NCI-H345 (cell line): ENCODE results near the gene ITGB4.
A peak's percentile ranks its signal among the peaks of the same experiment; 100 is the strongest.
"Not testable (repeated sequence)": the region's sequence is repeated elsewhere in the genome, so short reads cannot be mapped to it uniquely, and the experiment has no call there.

Source experiments
- DNase-seq: peaks from one replicate; lab custom pipeline; 2025; lab: John Stamatoyannopoulos, UW

The ITGB4 gene

DNA sequence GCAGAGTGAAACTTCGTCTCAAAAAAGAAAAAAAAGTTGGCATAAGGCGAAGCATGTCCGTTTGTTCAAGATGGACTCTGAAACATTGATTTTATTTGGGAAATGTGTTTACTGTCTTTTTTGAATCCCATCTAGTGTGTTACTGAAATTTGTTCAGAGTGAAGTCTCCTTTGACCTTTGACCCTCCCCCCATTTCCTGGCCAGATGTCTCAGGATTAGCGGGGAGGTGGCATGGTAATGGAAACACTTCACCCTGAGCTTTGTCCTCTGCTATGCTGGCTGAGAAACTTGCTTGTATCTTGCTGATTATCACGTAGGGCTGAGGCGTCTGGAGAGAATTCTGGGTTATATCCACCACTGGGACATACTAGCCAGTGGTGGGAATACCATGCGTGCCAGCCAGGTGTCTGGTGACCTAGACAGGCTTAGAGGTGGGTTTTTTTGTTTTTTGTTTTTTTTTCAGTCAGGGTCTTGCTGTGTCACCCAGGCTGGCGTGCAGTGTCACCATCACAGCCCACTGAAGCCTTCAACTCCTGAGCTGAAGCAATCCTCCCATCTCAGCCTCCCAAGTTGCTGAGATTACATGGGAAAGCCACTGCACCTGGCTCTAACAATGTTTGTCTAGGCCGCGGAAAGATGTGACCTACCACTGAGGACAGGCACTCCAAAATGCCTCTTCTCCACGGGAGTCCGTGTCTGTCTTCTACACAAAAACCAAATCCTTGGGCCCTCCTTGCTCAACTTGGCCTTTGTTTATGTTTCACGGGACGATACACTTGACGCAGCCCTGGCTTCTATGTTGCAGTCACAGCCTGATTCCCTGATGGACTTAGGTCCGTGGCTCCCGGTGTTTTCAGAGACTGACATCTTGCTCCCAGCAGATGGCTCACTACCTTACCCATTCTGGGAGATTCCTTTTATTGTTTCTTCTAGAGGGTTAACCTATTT, 50.3 kb downstream of the ITGB4 start:
- DNase-seq, result no peak

DNA sequence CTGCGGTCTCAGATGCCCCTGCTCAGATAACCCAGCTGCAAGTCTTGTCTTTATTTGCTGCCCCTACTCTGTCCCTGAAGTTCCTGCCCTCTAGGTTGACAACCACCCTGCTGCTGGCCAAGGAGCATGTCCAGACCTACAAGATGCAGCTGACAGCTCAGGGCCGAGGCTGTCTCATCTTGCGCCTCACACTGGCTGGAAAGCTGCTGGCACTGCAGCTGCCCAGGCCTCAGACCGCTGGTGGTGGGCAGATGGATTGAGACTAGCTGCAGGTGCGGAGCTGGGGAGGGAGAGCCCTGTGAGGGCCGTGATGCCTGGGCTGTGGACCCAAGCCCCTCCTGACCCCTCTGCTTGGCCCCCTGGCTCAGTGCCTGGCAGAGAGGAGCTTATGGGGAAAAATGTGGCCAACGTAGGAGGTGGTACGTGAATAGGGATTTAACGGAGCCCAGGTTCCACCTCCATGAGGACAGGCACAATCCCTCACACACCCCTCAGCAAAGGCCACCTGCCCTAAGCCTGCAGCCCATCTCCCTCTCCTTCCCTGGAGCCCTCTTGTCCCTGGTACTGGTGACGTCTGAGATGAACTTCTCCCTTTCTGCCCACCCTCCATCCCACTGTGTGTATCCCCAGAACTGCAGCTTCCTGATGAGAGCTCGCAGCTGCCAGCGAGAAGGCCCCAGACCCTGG, 52.0 kb downstream of the ITGB4 start:
- DNase-seq, result no peak

DNA sequence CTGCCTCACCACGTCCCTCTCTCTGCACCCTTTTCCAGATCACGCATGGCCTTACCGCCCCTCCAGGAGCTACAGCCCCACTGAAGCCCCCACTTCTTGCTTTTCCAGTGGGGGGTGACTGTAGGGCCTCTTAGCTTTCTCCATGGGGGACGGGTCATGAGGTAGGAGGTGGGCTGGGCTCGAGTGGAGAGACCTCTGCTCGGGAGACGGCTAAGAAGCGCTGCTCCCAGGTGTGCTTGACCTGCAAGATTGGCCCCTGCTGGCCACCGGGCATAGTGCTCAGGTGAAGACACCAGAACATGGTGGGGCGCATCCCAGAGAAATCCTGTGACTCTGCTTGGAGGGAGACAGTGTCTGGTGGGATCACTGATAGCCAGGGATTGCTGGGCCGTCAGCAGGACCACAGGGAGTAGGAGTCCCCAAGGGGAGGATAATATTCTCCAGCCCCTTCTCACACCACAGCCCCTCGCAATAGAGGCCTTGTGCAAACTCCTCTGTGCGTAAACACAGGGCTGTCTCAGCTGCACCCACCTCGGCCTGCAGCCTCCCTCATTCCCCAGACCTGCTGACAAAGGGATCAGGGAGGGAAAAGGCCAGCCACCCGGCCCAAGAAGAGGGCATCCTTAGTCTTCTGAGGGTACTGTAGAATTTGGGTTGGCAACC, 52.7 kb downstream of the ITGB4 start:
- DNase-seq, result no peak

DNA sequence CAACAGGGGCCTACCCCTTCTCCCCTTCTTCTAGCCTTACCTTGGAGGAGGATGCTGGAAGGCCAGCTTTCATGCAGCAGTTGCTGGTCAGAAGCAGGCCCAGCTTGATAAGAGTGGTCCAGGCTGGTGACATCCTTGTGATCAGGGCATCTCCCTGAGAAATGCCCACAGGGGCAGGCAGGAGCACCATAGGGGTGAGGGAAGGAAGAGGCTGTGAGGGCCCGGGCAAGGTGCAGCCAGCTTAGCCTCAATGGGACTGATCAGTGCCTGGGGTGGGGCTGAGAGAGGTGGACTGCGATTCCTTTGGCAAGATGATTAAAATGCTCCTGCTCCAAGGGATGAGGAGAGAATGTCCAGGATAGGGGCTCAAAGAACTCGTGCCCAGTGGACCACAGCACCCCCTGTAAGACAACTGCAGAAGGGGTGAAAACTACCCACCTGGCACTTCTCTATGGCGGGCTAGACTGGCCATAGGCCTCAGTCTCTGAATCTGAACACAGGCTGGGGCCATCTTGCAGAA, 53.3 kb downstream of the ITGB4 start:
- DNase-seq, result no peak

DNA sequence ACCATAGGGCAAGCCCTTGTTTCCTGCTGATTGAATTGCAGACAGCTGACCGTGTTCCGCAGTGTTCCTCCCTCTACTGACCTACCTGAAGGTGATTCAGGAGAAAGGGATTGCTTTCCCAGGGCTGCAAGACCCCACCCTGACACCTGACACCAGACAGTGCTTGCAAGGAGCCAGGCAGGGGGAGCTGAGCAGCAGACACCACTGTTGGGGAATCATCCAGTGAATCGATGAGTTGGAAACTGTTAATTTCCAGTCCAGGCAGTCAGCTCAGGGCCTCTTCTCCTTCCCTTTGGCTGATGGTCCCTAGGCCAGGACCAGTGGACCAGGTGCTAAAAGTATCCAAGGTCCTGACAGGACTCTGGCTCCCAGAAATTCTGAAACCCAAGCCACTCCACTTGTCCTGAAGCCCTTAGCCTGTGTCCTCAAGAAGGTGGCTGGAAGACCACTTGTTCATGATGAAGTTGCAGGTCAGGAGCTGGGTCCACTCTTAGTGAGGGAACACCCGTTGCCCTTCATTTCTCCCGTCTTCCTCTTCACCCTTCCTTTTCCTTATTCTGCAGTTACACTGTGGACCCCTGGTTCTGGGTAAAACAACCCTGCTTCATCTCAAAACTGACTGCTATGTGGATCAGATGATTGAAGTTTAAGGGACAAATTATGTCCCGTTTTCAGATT, 53.9 kb downstream of the ITGB4 start:
- DNase-seq, result no peak

DNA sequence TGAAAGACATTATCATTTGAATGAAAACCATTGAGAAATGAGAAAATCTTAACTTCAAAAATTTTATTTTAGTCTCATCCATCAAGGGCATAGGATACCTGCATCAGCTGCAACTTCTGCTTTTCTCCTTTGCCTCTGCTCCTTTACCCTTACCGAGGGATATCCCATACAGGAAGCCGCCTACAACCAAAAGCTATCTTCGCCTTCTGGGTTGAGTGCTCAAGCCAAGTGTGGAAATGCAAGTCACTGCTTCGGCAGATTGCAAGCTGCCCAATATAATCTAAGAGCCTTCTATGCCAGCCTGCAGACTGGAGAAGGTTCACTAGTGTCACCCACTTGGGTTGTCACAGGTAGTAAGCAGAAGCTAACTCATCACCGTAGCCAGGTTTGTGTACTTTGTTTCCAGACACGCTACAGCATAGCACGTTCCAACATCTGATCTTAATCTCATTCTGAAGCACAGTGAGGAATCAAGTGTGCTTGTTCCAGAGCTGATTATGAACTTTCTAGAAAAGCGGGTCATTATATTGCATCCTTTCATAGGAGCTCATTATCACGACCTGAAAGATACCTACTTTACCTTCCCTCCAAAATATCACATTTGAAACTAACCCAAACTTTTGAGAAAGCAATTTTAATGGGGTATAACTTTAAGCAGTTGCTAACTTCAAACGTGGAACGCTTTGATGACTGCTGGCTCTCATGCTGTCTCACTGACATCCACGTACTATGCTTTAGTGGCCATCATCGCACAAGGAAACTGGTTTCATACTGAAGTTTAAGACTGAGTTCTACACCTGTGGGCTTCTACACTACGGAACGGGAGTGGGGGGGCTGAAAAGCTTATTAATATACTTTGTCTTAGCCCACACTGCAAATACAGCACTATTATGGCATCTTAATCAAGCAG, 55.4 kb downstream of the ITGB4 start:
- no peak for DNase-seq

DNA sequence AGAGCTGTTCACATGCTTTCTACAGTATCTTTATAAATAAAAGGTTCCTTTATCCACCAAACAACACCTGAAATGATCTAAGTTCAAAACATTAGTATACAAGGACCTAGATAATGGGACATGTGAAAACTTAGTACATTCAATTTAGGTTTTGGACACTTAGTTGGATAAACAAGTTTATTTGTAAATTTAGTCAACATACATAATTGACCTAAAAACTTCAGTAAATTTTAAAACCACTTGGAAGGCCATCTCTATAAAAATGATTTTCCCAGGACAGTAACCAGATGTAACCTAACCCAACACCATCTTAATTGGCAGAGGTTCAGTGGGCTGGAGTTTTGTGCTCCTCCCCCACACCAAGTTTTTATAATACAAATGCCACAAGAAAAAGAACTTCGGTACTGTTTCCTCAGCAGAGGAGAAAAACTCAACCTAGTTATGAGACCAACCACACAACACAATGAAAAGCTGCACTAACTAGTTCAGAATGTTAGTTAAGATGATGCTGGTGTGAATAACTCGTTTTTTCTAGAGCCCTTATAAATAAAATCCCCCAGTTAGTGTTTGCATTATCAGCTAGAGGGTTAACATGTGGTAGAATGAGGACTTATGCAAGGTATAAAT, 56.1 kb downstream of the ITGB4 start:
- DNase-seq, result no peak

DNA sequence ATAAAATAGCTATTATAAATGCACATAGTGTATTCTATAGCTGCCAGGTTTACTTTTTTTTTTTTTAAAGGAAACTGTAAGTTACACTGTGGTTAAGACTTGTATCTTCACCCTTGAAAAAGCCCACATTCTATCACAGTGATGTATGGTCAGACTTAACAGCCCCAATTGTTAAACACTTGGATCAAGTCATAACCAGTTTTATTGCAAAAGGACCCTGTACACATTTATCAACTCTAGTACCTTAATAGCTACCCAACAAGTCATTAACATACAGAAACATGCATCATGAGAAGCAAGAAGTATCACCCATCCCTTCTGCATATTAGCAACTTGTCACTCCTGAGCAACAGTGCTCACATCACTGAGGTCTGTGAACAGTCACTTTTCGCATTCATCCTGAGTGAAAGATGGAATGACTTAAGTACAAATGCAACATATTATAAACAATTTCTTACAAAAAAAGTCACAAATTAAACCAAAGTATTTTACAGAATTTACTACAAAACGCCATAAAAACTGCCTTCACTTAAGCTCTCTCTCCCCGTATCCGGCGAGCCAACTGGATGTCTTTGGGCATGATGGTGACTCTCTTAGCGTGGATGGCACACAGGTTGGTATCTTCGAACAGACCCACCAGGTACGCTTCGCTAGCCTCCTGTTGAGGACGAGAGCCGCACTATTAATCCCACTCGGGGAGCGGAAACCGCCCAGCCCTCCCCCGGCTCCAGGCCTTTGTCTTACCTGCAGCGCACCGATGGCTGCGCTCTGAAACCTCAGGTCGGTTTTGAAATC, 57.0 kb downstream of the ITGB4 start:
- DNase-seq, result not testable (repeated sequence)

DNA sequence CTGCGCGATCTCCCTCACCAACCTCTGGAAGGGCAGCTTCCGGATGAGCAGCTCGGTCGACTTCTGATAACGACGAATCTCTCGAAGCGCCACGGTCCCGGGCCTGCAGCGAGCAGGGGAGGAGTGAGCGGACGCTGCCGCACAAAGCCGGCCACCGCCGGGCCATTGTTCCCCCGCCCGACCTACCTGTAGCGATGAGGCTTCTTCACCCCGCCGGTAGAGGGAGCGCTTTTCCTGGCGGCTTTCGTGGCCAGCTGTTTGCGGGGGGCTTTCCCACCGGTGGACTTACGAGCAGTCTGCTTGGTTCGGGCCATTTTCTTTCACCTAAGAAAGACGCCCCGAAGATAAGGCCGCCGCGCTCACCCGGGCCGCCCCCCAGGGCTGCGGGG, 57.6 kb downstream of the ITGB4 start:
- DNase-seq, result no peak

DNA sequence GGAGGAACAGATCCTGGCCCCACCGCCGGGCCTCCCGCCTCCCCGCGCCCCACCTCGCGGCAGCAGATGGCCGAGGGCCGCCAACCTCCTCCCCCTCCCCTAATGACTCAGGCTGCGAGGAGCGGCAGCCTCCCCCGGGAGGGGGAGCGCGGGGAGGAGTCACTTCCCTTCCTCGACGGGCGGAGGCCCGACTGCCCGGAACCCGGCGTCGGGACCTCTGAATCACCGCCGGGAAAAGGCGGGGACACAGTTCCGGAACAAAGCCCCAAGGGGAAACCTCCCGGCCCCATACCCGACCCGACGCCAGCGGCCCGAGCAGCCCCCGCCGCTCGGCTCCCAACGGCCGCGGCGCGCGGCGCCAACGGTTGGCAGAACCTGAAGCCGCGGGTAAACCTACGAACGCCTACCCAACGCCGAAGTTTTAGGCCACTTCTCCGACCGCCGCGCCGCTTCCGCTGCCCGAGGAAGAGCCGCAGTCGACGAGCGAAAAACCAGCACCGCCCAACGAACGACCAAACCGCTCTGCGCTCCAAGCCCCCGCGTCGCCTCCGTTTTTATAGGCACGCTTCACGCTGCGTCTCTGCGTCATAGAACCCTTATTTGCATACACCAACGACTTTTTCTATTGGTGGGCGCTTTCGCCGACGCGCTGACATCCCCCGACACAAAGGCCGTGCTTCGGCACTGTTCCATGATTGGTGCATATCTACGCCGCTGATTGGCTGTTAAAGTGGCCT, 58.2 kb downstream of the ITGB4 start:
- peak; percentile 100 for DNase-seq

DNA sequence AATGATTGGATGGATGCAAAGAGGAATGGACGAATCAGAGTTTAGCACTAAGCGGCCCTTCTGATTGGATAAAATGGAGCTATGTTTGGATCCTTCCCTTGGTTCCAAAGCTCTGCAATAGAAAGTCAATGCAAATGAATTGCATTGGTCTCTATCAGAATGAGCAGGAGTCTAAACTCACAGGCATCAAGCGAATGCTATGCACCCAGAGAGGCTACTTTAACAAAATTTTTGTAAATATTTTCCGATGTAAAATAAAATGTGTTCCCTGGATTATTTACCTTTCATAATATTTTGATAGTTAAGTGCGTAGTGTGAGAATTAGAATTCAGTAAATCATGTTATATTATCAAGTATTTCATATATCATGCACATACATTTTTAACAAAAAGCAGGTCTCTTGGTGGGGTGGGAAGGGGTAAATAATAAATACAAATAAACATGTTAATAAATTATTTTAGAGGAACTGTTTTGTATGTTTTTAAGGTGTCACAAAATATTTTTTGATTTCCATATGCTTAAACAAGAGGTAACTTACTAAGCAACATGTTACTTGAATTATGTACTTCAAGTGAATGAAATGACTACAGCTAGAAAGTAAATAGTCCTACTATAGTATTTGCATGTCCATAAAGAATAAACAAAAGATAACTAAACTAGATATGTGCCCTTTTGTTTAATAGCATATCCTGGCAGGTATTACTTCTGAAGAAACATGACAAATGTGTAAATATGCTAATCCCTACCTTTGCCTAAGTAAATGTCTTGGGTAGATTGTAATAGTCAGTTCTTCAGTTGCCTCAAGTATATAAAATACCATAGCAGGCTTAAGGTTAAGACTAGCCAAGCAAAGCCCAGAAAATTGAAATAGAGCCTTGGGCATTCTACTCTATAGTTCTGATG, 59.0 kb downstream of the ITGB4 start:
- DNase-seq, result no peak

DNA sequence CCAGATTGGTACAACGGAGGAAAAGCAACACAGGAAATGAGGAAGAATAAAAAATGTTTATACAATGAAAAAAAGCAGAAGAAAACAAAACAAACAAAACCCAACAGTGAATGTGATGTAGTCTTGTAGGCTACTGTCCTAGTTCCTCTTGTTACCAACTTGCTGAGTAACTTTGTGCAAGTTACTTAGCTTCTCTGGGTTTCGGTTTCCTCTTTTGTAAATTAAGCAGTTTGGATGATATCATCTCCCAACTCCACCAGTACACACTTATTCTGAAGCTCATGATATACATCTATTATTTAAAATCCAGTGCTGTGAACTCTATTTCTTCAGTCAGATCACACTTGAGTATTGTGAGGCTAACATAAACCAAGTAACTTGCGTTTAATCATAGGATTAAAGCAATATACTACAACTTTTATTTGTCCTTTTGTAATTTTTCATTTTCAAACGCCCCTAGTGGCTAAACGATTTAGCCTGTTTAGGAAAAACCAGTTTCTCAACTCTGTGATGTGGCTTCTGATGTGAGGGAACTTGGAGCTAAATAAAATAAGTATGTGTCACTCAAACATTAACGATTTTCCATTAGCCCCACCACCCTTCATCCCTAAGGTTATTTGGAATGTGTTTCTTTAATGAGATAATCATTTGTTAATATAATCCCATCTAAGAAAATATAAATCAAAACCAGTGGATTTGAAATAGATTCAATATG, 62.0 kb downstream of the ITGB4 start:
- DNase-seq, result peak; percentile 57

DNA sequence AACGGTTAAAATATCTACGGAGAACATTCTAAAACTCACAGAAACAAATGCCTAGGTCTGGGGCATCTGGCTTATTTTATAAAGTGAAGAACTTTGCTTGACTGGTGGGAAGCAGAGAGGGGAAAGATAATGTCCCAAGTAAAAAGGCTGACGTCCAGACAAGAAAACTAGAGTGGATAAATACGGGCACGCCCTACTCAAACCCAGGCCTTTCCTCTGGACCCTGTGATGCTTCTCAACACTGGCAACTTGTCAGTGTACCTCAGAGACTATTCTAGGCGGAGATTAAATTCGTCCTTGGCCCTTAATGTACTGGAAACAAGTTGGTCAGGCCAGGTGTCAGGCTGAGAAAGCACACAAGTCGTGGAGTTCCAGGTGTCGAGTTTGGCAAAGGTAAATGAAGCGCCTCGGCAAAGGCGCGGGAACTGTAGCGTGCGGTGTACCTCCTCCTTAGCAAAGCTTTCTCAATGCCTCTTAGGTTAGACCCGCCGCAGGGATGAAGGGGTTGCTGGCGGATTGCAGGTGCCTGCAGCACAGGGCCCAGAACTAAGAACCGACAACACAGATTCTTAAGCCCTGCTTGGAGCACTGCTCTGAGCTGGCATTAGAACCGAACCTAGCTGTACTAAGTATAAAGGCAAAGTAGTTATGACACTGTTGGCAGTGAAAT, 62.7 kb downstream of the ITGB4 start:
- DNase-seq, result peak; percentile 60

DNA sequence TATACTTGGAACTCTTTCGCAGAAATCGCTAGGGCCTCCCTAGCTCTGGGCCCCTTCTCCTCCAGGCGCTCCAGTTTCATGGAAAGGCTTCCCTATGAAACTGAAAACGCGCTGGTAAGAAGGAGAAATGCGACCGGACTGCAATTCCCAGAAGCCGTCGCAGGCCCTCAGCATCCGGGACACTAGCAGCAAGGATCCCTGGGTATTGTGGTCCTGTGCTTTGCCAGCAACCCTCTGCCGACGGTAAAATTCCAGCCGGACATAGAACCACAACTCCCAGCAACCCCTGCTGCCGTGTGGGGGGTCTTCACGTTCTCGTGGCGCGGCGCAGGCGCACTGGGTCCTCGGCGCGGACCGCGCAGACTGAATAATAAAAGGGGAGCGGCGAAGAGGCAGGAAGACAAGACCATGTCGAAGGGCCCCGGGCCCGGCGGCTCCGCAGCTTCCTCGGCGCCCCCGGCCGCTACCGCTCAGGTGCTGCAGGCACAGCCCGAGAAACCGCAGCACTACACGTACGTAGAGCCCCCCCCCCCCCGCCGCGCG, 63.3 kb downstream of the ITGB4 start, which contains the start of gene UNK:
Gene UNK, plus strand, starts transcription at position 334 of the 543 bp plus-strand sequence. Its CDS starts 75 bp downstream, at position 409.
- peak; percentile 100 for DNase-seq

DNA sequence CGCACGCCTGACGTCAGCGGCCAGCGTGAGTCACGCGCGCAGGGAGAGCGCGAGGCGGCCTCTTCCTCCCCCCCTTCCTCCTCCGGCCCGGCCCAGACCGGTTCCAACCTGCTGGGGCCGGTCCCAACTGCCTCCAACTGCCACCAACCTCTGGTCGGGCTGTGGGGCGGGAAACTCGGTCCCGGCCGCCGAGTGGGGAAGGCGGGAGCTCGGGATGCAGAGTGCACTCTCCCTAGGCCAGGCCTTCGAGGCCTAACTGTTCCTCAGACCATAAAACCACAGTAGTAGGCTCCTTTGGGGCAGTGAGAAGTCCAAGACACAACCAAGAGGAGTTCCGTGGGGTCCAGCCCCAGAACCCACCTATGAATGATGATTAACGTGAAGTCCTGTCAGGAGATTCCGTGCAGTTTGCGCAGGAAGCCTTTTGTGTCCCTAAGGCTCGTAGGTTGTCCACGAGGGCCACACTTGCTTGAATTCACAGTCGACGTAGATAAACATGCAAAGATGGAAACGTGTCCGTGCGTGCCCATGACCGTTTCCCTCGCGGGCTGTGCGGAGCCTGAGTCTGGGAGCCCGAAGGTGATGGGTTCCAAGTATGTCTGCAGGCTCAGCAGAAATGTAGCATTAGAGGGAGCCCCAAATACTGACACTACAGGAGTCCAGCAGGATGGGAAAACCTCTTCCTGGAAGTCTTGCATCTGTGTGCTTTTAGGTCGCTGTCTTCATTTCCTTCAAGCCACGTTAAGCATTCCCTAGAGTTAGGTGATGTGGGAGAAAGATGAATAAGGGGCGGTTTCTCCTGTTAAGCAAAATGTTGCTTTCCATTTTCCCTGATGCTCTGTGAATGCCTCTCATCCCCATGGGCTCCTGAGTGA, 64.0 kb downstream of the ITGB4 start:
- peak; percentile 93 for DNase-seq
